Superior temporal gyrus (tissue), 1 donor: ENCODE measurements around the gene MRGPRD.
"Not testable (repeated sequence)": the region's sequence is repeated elsewhere in the genome, so short reads cannot be mapped to it uniquely, and the experiment has no call there.

Source experiments
- DNase-seq: peaks from one replicate; pipeline ENCODE4 v3.0.0-alpha.2; 2016; ENCODE audit errors: extremely low spot score

The MRGPRD gene

GRCh38 chr11:68994161-68994893, 13.5 kb upstream of the MRGPRD start:
- no peak for DNase-seq

- no peak for DNase-seq
These were observed 12.8 kb upstream of the MRGPRD start for GRCh38 chr11:68993546-68993945.

- no peak for DNase-seq
These were observed 12.0 kb upstream of the MRGPRD start for GRCh38 chr11:68992743-68993255.

GRCh38 chr11:68990995-68991780, 10.4 kb upstream of the MRGPRD start:
- DNase-seq = no peak

GRCh38 chr11:68989936-68990606, 9.3 kb upstream of the MRGPRD start:
- DNase-seq = no peak

- DNase-seq = peak; percentile 64
These were observed 7.7 kb upstream of the MRGPRD start for GRCh38 chr11:68988491-68988890.

GRCh38 chr11:68987211-68987610, 6.4 kb upstream of the MRGPRD start:
- no peak for DNase-seq

GRCh38 chr11:68983801-68984200, 3.0 kb upstream of the MRGPRD start:
- no peak for DNase-seq

- no peak for DNase-seq
These were observed 1.3 kb upstream of the MRGPRD start for GRCh38 chr11:68982134-68982533.

- no peak for DNase-seq
These were observed 633 bp downstream of the MRGPRD start for GRCh38 chr11:68979931-68980775.

- no peak for DNase-seq
These were observed 1.7 kb downstream of the MRGPRD start for GRCh38 chr11:68978931-68979594.

- no peak for DNase-seq
These were observed 2.2 kb downstream of the MRGPRD start for GRCh38 chr11:68978626-68978930.

- no peak for DNase-seq
These were observed 2.8 kb downstream of the MRGPRD start for GRCh38 chr11:68977781-68978625.

GRCh38 chr11:68976563-68976962, 4.2 kb downstream of the MRGPRD start:
- DNase-seq = no peak

GRCh38 chr11:68976095-68976494, 4.7 kb downstream of the MRGPRD start:
- DNase-seq = no peak

- DNase-seq = no peak
These were observed 6.2 kb downstream of the MRGPRD start for GRCh38 chr11:68974421-68975194.

GRCh38 chr11:68973706-68974105, 7.1 kb downstream of the MRGPRD start:
- DNase-seq = not testable (repeated sequence)

- DNase-seq = no peak
These were observed 7.6 kb downstream of the MRGPRD start for GRCh38 chr11:68973219-68973618.

- DNase-seq = no peak
These were observed 9.7 kb downstream of the MRGPRD start for GRCh38 chr11:68970921-68971636.
